ENCODE results near the gene UNC79.

The UNC79 gene

GRCh38 chr14:93564918-93565317, 134.2 kb downstream of the UNC79 start:
- DNase-seq, result no peak

- DNase-seq, result no peak
Measured at GRCh38 chr14:93566065-93566693, 135.4 kb downstream of the UNC79 start.

GRCh38 chr14:93571275-93571674, 140.5 kb downstream of the UNC79 start:
- no peak for DNase-seq

GRCh38 chr14:93579178-93579577, 148.4 kb downstream of the UNC79 start:
- DNase-seq, result no peak

GRCh38 chr14:93582516-93582915, 151.8 kb downstream of the UNC79 start:
- DNase-seq, result no peak

- no peak for DNase-seq
Measured at GRCh38 chr14:93587330-93587729, 156.6 kb downstream of the UNC79 start.

GRCh38 chr14:93591506-93591905, 160.8 kb downstream of the UNC79 start:
- DNase-seq, result no peak

- no peak for DNase-seq
Measured at GRCh38 chr14:93592786-93593185, 162.0 kb downstream of the UNC79 start.

GRCh38 chr14:93606091-93606490, 175.4 kb downstream of the UNC79 start:
- DNase-seq, result no peak

- peak; percentile 29 for DNase-seq
Measured at GRCh38 chr14:93619176-93619793, 188.5 kb downstream of the UNC79 start.

GRCh38 chr14:93628048-93628447, 197.3 kb downstream of the UNC79 start:
- DNase-seq, result no peak

GRCh38 chr14:93629643-93630042, 198.9 kb downstream of the UNC79 start:
- no peak for DNase-seq

- DNase-seq, result no peak
Measured at GRCh38 chr14:93638790-93639189, 208.1 kb downstream of the UNC79 start.

- no peak for DNase-seq
Measured at GRCh38 chr14:93643127-93643526, 212.4 kb downstream of the UNC79 start.

- no peak for DNase-seq
Measured at GRCh38 chr14:93643676-93644075, 212.9 kb downstream of the UNC79 start.

GRCh38 chr14:93645200-93645599, 214.5 kb downstream of the UNC79 start:
- no peak for DNase-seq

GRCh38 chr14:93648440-93649168, 217.9 kb downstream of the UNC79 start:
- DNase-seq, result no peak

- DNase-seq, result no peak
Measured at GRCh38 chr14:93654599-93654998, 223.9 kb downstream of the UNC79 start.

GRCh38 chr14:93655078-93655750, 224.5 kb downstream of the UNC79 start:
- DNase-seq, result peak; percentile 91

- no peak for DNase-seq
Measured at GRCh38 chr14:93657875-93658274, 227.1 kb downstream of the UNC79 start.

- no peak for DNase-seq
Measured at GRCh38 chr14:93663317-93663716, 232.6 kb downstream of the UNC79 start.

GRCh38 chr14:93665169-93665568, 234.4 kb downstream of the UNC79 start:
- DNase-seq, result no peak

GRCh38 chr14:93669632-93670031, 238.9 kb downstream of the UNC79 start:
- DNase-seq, result no peak

- DNase-seq, result no peak
Measured at GRCh38 chr14:93674343-93674742, 243.6 kb downstream of the UNC79 start.

Measured in midbrain (tissue), 1 donor.